Skeletal muscle satellite cell (primary cell): ENCODE data around the gene MFAP2.
"Not testable (repeated sequence)": the region's sequence is repeated elsewhere in the genome, so short reads cannot be mapped to it uniquely, and the experiment has no call there.

Experiments used
- H3K27me3 ChIP-seq: 2 replicates; pipeline ENCODE4 v1.7.0; 2013; ENCODE audit warnings: low read length; ENCODE audit not compliant: control insufficient read depth, insufficient read depth
- H3K36me3 ChIP-seq: 2 replicates; pipeline ENCODE4 v1.7.0; 2013; ENCODE audit warnings: mild to moderate bottlenecking, control low read depth, low read length; ENCODE audit not compliant: insufficient read depth
- H3K4me1 ChIP-seq: 2 replicates; pipeline ENCODE4 v1.7.0; 2013; ENCODE audit warnings: low read length; ENCODE audit not compliant: control insufficient read depth, insufficient read depth
- H3K4me2 ChIP-seq: 2 replicates; pipeline ENCODE4 v1.7.0; 2013; ENCODE audit warnings: mild to moderate bottlenecking, low read length
- H3K4me3 ChIP-seq: 2 replicates; pipeline ENCODE4 v1.7.0; 2013; ENCODE audit warnings: low read length
- H3K9ac ChIP-seq: 2 replicates; pipeline ENCODE4 v1.7.0; 2013; ENCODE audit warnings: mild to moderate bottlenecking, low read depth, low read length, moderate library complexity
- H3K9me3 ChIP-seq: replicated peaks from 2 replicates; pipeline ENCODE4 v1.7.0; 2013; ENCODE audit warnings: mild to moderate bottlenecking, control low read depth, low read length

Gene MFAP2

DNA sequence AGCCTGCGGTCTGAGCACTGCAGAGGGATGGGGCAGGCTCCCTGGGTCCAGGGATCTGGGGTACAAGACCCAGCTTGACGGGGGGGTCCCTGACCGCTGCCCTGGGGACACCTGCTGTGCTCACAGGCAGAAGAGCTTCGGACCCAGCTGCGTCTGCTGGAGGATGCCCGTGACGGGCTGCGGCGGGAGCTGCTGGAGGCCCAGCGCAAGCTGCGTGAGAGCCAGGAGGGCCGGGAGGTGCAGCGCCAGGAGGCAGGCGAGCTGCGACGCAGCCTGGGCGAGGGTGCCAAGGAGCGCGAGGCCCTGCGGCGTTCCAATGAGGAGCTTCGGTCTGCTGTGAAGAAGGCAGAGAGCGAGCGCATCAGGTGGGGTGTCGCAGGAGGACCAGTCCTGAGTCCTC is 25.2 kb downstream of the MFAP2 start:
- Histone ChIP-seq H3K36me3 (peaks cover 7% of the 10 kb centered on the region), H3K9ac (no peak overlapping the region), H3K4me3 (no peak overlapping the region), H3K9me3 (no peaks in the 10 kb centered on the region), H3K4me1 (no peaks in the 10 kb centered on the region), H3K27me3 (no peaks in the 10 kb centered on the region), H3K4me2 (no peak overlapping the region)

DNA sequence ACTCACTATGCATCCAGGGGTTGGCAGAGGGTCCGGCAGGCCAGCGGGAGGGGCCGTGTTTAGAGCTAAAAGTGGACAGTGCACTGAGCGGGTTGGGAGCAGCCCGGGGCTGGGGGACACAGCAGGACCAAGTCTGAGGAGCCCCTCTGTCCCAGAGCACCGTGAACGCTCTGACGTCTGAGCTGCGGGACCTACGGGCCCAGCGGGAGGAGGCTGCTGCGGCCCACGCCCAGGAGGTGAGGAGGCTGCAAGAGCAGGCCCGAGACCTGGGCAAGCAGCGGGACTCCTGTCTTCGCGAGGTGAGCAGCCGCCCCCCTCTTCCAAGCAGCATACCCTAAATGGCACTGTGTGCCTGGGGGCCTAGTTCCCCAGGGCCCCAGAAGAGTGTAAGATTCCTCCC is 25.8 kb downstream of the MFAP2 start:
- no peaks in the 10 kb centered on the region for H3K9me3 ChIP-seq
- no peaks in the 10 kb centered on the region for H3K27me3 ChIP-seq
- no peak overlapping the region for H3K4me2 ChIP-seq
- no peak overlapping the region for H3K4me3 ChIP-seq
- no peaks in the 10 kb centered on the region for H3K4me1 ChIP-seq
- H3K9ac ChIP-seq, result no peak overlapping the region
- peaks cover 7% of the 10 kb centered on the region for H3K36me3 ChIP-seq

GRCh38 chr1:16952376-16952775 is 28.0 kb downstream of the MFAP2 start:
- peaks cover 11% of the 10 kb centered on the region for H3K4me1 ChIP-seq
- H3K27me3 ChIP-seq, H3K9ac ChIP-seq, H3K36me3 ChIP-seq, H3K4me2 ChIP-seq, H3K4me3 ChIP-seq, H3K9me3 ChIP-seq: not testable (repeated sequence)

DNA sequence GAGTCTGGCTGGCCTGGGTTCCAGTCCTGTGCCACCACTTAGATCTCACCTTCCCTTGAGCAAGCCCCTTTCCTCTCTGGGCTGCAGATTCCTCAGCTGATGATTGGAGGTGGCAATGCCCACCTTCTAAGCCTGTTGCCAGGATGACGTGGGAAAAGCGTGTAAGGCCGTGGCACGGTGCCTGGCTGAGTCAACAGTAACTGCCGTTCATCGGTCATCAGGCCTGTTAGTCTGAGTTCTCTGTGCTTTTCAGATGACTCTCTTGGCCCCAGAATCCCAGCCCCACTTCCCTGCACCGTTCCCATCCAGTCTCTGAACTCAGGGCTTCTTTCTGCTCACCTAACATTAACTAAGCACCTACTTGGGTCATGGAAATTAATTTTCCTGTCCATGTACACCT is 31.4 kb downstream of the MFAP2 start:
- not testable (repeated sequence) for H3K4me3 ChIP-seq, H3K9me3 ChIP-seq, H3K9ac ChIP-seq, H3K4me2 ChIP-seq, H3K27me3 ChIP-seq, H3K36me3 ChIP-seq
- H3K4me1 ChIP-seq, result peaks cover 11% of the 10 kb centered on the region

- H3K27me3 ChIP-seq, H3K9ac ChIP-seq, H3K36me3 ChIP-seq, H3K4me3 ChIP-seq, H3K4me2 ChIP-seq, H3K9me3 ChIP-seq: not testable (repeated sequence)
- H3K4me1 ChIP-seq, result peaks cover 11% of the 10 kb centered on the region
Measured at GRCh38 chr1:16948282-16948891, 32.0 kb downstream of the MFAP2 start.

DNA sequence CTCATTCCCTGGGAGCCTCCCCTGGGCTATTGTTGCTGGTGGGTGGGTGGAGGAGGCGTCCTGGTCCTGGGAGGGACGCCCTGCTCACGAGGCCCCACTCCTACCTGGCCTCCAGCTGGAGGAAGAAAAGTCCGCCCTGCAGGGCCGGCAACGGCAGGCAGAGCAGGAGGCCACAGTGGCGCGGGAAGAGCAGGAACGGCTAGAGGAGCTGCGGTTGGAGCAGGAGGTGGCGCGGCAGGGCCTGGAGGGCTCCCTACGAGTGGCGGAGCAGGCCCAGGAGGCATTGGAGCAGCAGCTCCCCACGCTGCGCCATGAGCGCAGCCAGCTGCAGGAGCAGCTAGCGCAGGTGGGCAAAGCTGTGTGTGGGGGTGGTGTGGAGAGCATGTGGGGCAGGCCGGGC is 33.8 kb downstream of the MFAP2 start:
- Histone ChIP-seq H3K4me3 (no peak overlapping the region), H3K27me3 (no peaks in the 10 kb centered on the region), H3K4me2 (no peak overlapping the region), H3K4me1 (peaks cover 11% of the 10 kb centered on the region), H3K9me3 (no peaks in the 10 kb centered on the region), H3K9ac (no peak overlapping the region), H3K36me3 (no peaks in the 10 kb centered on the region)

- peaks cover 11% of the 10 kb centered on the region for H3K4me1 ChIP-seq
- H3K9ac ChIP-seq, H3K9me3 ChIP-seq, H3K27me3 ChIP-seq, H3K36me3 ChIP-seq, H3K4me2 ChIP-seq, H3K4me3 ChIP-seq: not testable (repeated sequence)
Measured at GRCh38 chr1:16946185-16946584, 34.2 kb downstream of the MFAP2 start.

DNA sequence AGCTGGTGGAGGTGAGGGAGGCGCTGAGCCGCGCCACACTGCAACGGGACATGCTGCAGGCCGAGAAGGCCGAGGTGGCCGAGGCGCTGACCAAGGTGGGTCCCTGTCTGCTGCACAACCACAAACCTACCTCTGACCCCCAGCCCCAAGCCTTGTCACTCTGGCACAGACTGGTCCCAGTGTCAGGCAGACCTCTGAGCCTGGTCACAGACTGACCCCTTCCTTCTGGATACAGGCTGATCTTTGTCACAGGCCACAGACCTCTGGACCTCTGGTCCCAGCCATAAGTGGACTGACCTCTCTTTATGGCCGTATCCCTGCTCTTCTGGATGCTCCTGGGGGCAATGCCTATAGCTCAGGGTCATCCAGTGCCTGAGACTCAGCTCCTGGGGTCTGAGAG is 34.9 kb downstream of the MFAP2 start:
- not testable (repeated sequence) for H3K4me2 ChIP-seq, H3K27me3 ChIP-seq, H3K9me3 ChIP-seq, H3K36me3 ChIP-seq, H3K4me3 ChIP-seq, H3K9ac ChIP-seq
- H3K4me1 ChIP-seq, result peaks cover 11% of the 10 kb centered on the region

- Histone ChIP-seq H3K4me2 (no peak overlapping the region), H3K4me3 (no peak overlapping the region), H3K36me3 (no peaks in the 10 kb centered on the region), H3K4me1 (peaks cover 8% of the 10 kb centered on the region), H3K9me3 (no peaks in the 10 kb centered on the region), H3K27me3 (no peaks in the 10 kb centered on the region), H3K9ac (no peak overlapping the region)
Measured at GRCh38 chr1:16944038-16944437, 36.4 kb downstream of the MFAP2 start.

DNA sequence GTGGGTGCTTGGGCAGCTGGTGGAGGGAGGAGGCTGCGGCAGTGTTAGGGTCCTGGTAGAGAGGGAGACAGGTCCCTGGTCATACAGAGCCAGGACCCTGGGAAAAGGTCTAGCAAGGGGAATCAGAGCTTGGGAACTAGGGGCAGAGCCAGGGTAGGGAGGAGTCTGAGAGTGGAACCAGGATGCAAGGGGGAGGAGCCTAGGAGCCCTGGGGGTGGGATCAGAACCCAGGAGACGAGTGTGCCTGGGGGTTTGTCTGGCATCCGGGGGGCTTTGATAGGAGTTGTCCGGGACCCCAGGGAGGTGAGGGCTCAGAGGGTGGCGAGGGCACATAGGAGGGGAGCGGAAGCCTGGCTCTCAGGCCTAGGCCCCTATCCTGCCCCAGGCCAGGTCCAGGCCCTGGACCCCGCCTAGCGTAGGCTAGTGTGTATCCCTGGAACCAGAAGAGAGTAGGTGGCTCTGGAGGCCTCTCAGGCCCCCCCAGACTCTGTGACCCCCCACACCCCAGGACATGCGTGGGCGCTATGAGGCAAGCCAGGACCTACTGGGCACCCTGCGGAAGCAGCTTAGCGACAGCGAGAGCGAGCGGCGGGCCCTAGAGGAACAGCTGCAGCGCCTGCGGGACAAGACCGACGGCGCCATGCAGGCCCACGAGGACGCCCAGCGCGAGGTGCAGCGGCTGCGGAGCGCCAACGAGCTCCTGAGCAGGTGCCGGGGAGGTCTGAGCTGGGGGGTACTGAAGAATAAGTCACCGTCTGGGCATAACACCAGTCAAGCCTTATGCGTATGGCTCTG is 40.8 kb downstream of the MFAP2 start:
- H3K9me3 ChIP-seq, H3K4me1 ChIP-seq, H3K9ac ChIP-seq, H3K4me2 ChIP-seq, H3K4me3 ChIP-seq, H3K36me3 ChIP-seq, H3K27me3 ChIP-seq: not testable (repeated sequence)

- Histone ChIP-seq H3K9me3 (no peaks in the 10 kb centered on the region), H3K9ac (no peak overlapping the region), H3K27me3 (no peaks in the 10 kb centered on the region), H3K36me3 (no peaks in the 10 kb centered on the region), H3K4me1 (no peaks in the 10 kb centered on the region), H3K4me2 (no peak overlapping the region), H3K4me3 (no peak overlapping the region)
Measured at GRCh38 chr1:16938351-16939321, 41.8 kb downstream of the MFAP2 start.
